ENCODE results near the gene LIPT2.

LIPT2 gene

GRCh38 chr11:74452366-74452765, 41.2 kb downstream of the LIPT2 start:
- Histone ChIP-seq H3K4me2 (ENCODE audit: low read length) (no peak overlapping the region), H3F3A (ENCODE audit: control insufficient read depth, insufficient read depth) (no peaks in the 10 kb centered on the region), H3K27ac (ENCODE audit: low read depth, low read length) (no peak overlapping the region), H3K9me2 (replicated peaks; ENCODE audit: control insufficient read depth, low read length) (no peaks in the 10 kb centered on the region), H4K20me1 (ENCODE audit: control insufficient read depth, insufficient read depth, low read depth, low read length) (no peaks in the 10 kb centered on the region), H3K4me1 (ENCODE audit: control insufficient read depth, low read length) (peaks cover 10% of the 10 kb centered on the region), H3K4me3 (ENCODE audit: low read length) (no peak overlapping the region), H3K79me2 (ENCODE audit: control insufficient read depth, low read length) (no peaks in the 10 kb centered on the region), H3K9me3 (ENCODE audit: control insufficient read depth, insufficient read depth, low read length) (no peaks in the 10 kb centered on the region), H3K27me3 (ENCODE audit: control insufficient read depth, low read length) (peaks cover 3% of the 10 kb centered on the region; the same call in 1 of the 2 replicates), H3K36me3 (ENCODE audit: control insufficient read depth, low read length) (no peaks in the 10 kb centered on the region)
- TF ChIP-seq CTCF (IDR thresholded peaks at IDR 0.05; ENCODE audit: low read depth, low read length, poor library complexity, severe bottlenecking) (no peak), EZH2phosphoT487 (IDR thresholded peaks at IDR 0.05; ENCODE audit: borderline replicate concordance, low read length) (no peak)

GRCh38 chr11:74450318-74450717, 43.2 kb downstream of the LIPT2 start:
- no peak for TF ChIP-seq EZH2phosphoT487 (IDR thresholded peaks at IDR 0.05; ENCODE audit: borderline replicate concordance, low read length)
- Histone ChIP-seq H4K20me1 (ENCODE audit: control insufficient read depth, insufficient read depth, low read depth, low read length) (no peaks in the 10 kb centered on the region), H3K27me3 (ENCODE audit: control insufficient read depth, low read length) (peaks cover 16% of the 10 kb centered on the region; the same call in 1 of the 2 replicates), H3K4me3 (ENCODE audit: low read length) (no peak overlapping the region), H3K9me3 (ENCODE audit: control insufficient read depth, insufficient read depth, low read length) (no peaks in the 10 kb centered on the region), H3K4me2 (ENCODE audit: low read length) (no peak overlapping the region), H3K27ac (ENCODE audit: low read depth, low read length) (no peak overlapping the region), H3F3A (ENCODE audit: control insufficient read depth, insufficient read depth) (no peaks in the 10 kb centered on the region), H3K4me1 (ENCODE audit: control insufficient read depth, low read length) (peaks cover 10% of the 10 kb centered on the region), H3K79me2 (ENCODE audit: control insufficient read depth, low read length) (no peaks in the 10 kb centered on the region), H3K36me3 (ENCODE audit: control insufficient read depth, low read length) (no peaks in the 10 kb centered on the region), H3K9me2 (replicated peaks; ENCODE audit: control insufficient read depth, low read length) (no peaks in the 10 kb centered on the region)

GRCh38 chr11:74449369-74449931, 44.1 kb downstream of the LIPT2 start:
- H3K4me2 ChIP-seq (ENCODE audit: low read length): peak overlapping the region; percentile 97
- H3K27ac ChIP-seq (ENCODE audit: low read depth, low read length): no peak overlapping the region
- TF ChIP-seq CTCF (IDR thresholded peaks at IDR 0.05; ENCODE audit: low read depth, low read length, poor library complexity, severe bottlenecking) (peak; percentile 72), EZH2phosphoT487 (IDR thresholded peaks at IDR 0.05; ENCODE audit: borderline replicate concordance, low read length) (no peak)
- H3K4me3 ChIP-seq (ENCODE audit: low read length): peak overlapping the region; percentile 67
- peaks cover 10% of the 10 kb centered on the region for H3K4me1 ChIP-seq (ENCODE audit: control insufficient read depth, low read length)
- peaks cover 18% of the 10 kb centered on the region; the same call in 1 of the 2 replicates for H3K27me3 ChIP-seq (ENCODE audit: control insufficient read depth, low read length)
- no peaks in the 10 kb centered on the region for H3K79me2 ChIP-seq (ENCODE audit: control insufficient read depth, low read length)
- H4K20me1 ChIP-seq (ENCODE audit: control insufficient read depth, insufficient read depth, low read depth, low read length): no peaks in the 10 kb centered on the region
- no peaks in the 10 kb centered on the region for H3K9me2 ChIP-seq (replicated peaks; ENCODE audit: control insufficient read depth, low read length)
- no peaks in the 10 kb centered on the region for H3K36me3 ChIP-seq (ENCODE audit: control insufficient read depth, low read length)
- H3F3A ChIP-seq (ENCODE audit: control insufficient read depth, insufficient read depth): no peaks in the 10 kb centered on the region
- no peaks in the 10 kb centered on the region for H3K9me3 ChIP-seq (ENCODE audit: control insufficient read depth, insufficient read depth, low read length)

- H3K9me3 ChIP-seq (ENCODE audit: control insufficient read depth, insufficient read depth, low read length): no peaks in the 10 kb centered on the region
- no peaks in the 10 kb centered on the region for H3F3A ChIP-seq (ENCODE audit: control insufficient read depth, insufficient read depth)
- TF ChIP-seq CTCF (IDR thresholded peaks at IDR 0.05; ENCODE audit: low read depth, low read length, poor library complexity, severe bottlenecking) (no peak), EZH2phosphoT487 (IDR thresholded peaks at IDR 0.05; ENCODE audit: borderline replicate concordance, low read length) (no peak)
- H3K27ac ChIP-seq (ENCODE audit: low read depth, low read length): no peak overlapping the region
- no peaks in the 10 kb centered on the region for H3K79me2 ChIP-seq (ENCODE audit: control insufficient read depth, low read length)
- peaks cover 10% of the 10 kb centered on the region for H3K4me1 ChIP-seq (ENCODE audit: control insufficient read depth, low read length)
- no peak overlapping the region for H3K4me2 ChIP-seq (ENCODE audit: low read length)
- H3K4me3 ChIP-seq (ENCODE audit: low read length): no peak overlapping the region
- H3K9me2 ChIP-seq (replicated peaks; ENCODE audit: control insufficient read depth, low read length): no peaks in the 10 kb centered on the region
- H3K36me3 ChIP-seq (ENCODE audit: control insufficient read depth, low read length): no peaks in the 10 kb centered on the region
- peaks cover 19% of the 10 kb centered on the region; the same call in 1 of the 2 replicates for H3K27me3 ChIP-seq (ENCODE audit: control insufficient read depth, low read length)
- no peaks in the 10 kb centered on the region for H4K20me1 ChIP-seq (ENCODE audit: control insufficient read depth, insufficient read depth, low read depth, low read length)
These were observed 45.8 kb downstream of the LIPT2 start for GRCh38 chr11:74447720-74448119.
